ENCODE data around the gene LMBR1.

- TF ChIP-seq CTCF (IDR thresholded peaks at IDR 0.05), result no peak
- no peak for TF ChIP-seq EZH2 (IDR thresholded peaks at IDR 0.05; ENCODE audit: borderline replicate concordance, insufficient read depth, low read depth, low read length, poor library complexity, severe bottlenecking)
Measured at GRCh38 chr7:156759143-156759542, 133.8 kb downstream of the LMBR1 start.
